ENCODE results near the gene DMD. TPM values are rescaled to one million over a fixed set of nuclear protein-coding genes. Genes with fewer than 3 reads are reported as not detected.
"Not testable (repeated sequence)": the region's sequence is repeated elsewhere in the genome, so short reads cannot be mapped to it uniquely, and the experiment has no call there.

The DMD gene
- total RNA-seq, 2 experiments from 2014 or later: 0.14 to 0.37 TPM

- H3K4me3 Mint-ChIP-seq: no peak overlapping the region
- intact Hi-C loops (cut with micrococcal nuclease): no loop called here
- no peaks in the 10 kb centered on the region for H3K9me3 Mint-ChIP-seq
- no peaks in the 10 kb centered on the region for H3K36me3 Mint-ChIP-seq (ENCODE audit: low read depth)
- H3K4me1 Mint-ChIP-seq (ENCODE audit: low read depth): no peaks in the 10 kb centered on the region
- no peak for DNase-seq
- CTCF ChIA-PET: no interaction called here
- H3K27me3 Mint-ChIP-seq (ENCODE audit: low read depth): no peaks in the 10 kb centered on the region
- H3K27ac Mint-ChIP-seq: no peak overlapping the region
These were observed 133.1 kb downstream of the DMD start for GRCh38 chrX:33078273-33078672.

GRCh38 chrX:33073660-33074059 is 137.7 kb downstream of the DMD start:
- intact Hi-C loops (cut with micrococcal nuclease); DNase-seq; H3K4me1 Mint-ChIP-seq (ENCODE audit: low read depth); H3K9me3 Mint-ChIP-seq; CTCF ChIA-PET; H3K4me3 Mint-ChIP-seq; H3K36me3 Mint-ChIP-seq (ENCODE audit: low read depth); H3K27me3 Mint-ChIP-seq (ENCODE audit: low read depth); H3K27ac Mint-ChIP-seq: not testable (repeated sequence)

- Mint-ChIP-seq H3K27ac (no peak overlapping the region), H3K36me3 (ENCODE audit: low read depth) (no peaks in the 10 kb centered on the region), H3K27me3 (ENCODE audit: low read depth) (no peaks in the 10 kb centered on the region), H3K9me3 (no peaks in the 10 kb centered on the region), H3K4me3 (no peak overlapping the region), H3K4me1 (ENCODE audit: low read depth) (no peaks in the 10 kb centered on the region)
- CTCF ChIA-PET: no interaction called here
- intact Hi-C loops (cut with micrococcal nuclease): no loop called here
- DNase-seq: no peak
These were observed 145.9 kb downstream of the DMD start for GRCh38 chrX:33065415-33065814.

- no peaks in the 10 kb centered on the region for H3K9me3 Mint-ChIP-seq
- no peaks in the 10 kb centered on the region for H3K4me1 Mint-ChIP-seq (ENCODE audit: low read depth)
- no peak overlapping the region for H3K27ac Mint-ChIP-seq
- intact Hi-C loops (cut with micrococcal nuclease): no loop called here
- H3K4me3 Mint-ChIP-seq: no peak overlapping the region
- H3K36me3 Mint-ChIP-seq (ENCODE audit: low read depth): no peaks in the 10 kb centered on the region
- CTCF ChIA-PET: no interaction called here
- no peaks in the 10 kb centered on the region for H3K27me3 Mint-ChIP-seq (ENCODE audit: low read depth)
- DNase-seq: no peak
These were observed 149.3 kb downstream of the DMD start for GRCh38 chrX:33062041-33062440.

GRCh38 chrX:33053001-33053400 is 158.3 kb downstream of the DMD start:
- H3K27ac Mint-ChIP-seq: no peak overlapping the region
- CTCF ChIA-PET: no interaction called here
- H3K4me3 Mint-ChIP-seq: no peak overlapping the region
- H3K9me3 Mint-ChIP-seq: no peaks in the 10 kb centered on the region
- H3K4me1 Mint-ChIP-seq (ENCODE audit: low read depth): no peaks in the 10 kb centered on the region
- DNase-seq: no peak
- intact Hi-C loops (cut with micrococcal nuclease): no loop called here
- no peaks in the 10 kb centered on the region for H3K27me3 Mint-ChIP-seq (ENCODE audit: low read depth)
- no peaks in the 10 kb centered on the region for H3K36me3 Mint-ChIP-seq (ENCODE audit: low read depth)

GRCh38 chrX:33045882-33046281 is 165.5 kb downstream of the DMD start:
- Mint-ChIP-seq H3K9me3 (no peaks in the 10 kb centered on the region), H3K36me3 (ENCODE audit: low read depth) (no peaks in the 10 kb centered on the region), H3K4me3 (no peak overlapping the region), H3K4me1 (ENCODE audit: low read depth) (no peaks in the 10 kb centered on the region), H3K27me3 (ENCODE audit: low read depth) (no peaks in the 10 kb centered on the region), H3K27ac (no peak overlapping the region)
- no peak for DNase-seq
- CTCF ChIA-PET: no interaction called here
- intact Hi-C loops (cut with micrococcal nuclease): no loop called here

GRCh38 chrX:33045245-33045644 is 166.1 kb downstream of the DMD start:
- no peaks in the 10 kb centered on the region for H3K9me3 Mint-ChIP-seq
- no peaks in the 10 kb centered on the region for H3K4me1 Mint-ChIP-seq (ENCODE audit: low read depth)
- no peak overlapping the region for H3K27ac Mint-ChIP-seq
- intact Hi-C loops (cut with micrococcal nuclease): no loop called here
- H3K4me3 Mint-ChIP-seq: no peak overlapping the region
- DNase-seq: no peak
- CTCF ChIA-PET: no interaction called here
- H3K27me3 Mint-ChIP-seq (ENCODE audit: low read depth): no peaks in the 10 kb centered on the region
- no peaks in the 10 kb centered on the region for H3K36me3 Mint-ChIP-seq (ENCODE audit: low read depth)

- Mint-ChIP-seq H3K27me3 (ENCODE audit: low read depth) (no peaks in the 10 kb centered on the region), H3K9me3 (no peaks in the 10 kb centered on the region), H3K4me1 (ENCODE audit: low read depth) (no peaks in the 10 kb centered on the region), H3K4me3 (no peak overlapping the region), H3K36me3 (ENCODE audit: low read depth) (no peaks in the 10 kb centered on the region), H3K27ac (no peak overlapping the region)
- CTCF ChIA-PET: no interaction called here
- DNase-seq: no peak
- intact Hi-C loops (cut with micrococcal nuclease): no loop called here
These were observed 170.2 kb downstream of the DMD start for GRCh38 chrX:33041141-33041540.

GRCh38 chrX:33032700-33033099 is 178.6 kb downstream of the DMD start:
- Mint-ChIP-seq H3K27me3 (ENCODE audit: low read depth) (no peaks in the 10 kb centered on the region), H3K9me3 (no peaks in the 10 kb centered on the region), H3K4me1 (ENCODE audit: low read depth) (no peaks in the 10 kb centered on the region), H3K27ac (no peak overlapping the region), H3K36me3 (ENCODE audit: low read depth) (no peaks in the 10 kb centered on the region), H3K4me3 (no peak overlapping the region)
- CTCF ChIA-PET: no interaction called here
- intact Hi-C loops (cut with micrococcal nuclease): no loop called here
- no peak for DNase-seq

- Mint-ChIP-seq H3K36me3 (ENCODE audit: low read depth) (no peaks in the 10 kb centered on the region), H3K4me3 (no peak overlapping the region), H3K9me3 (peaks cover 2% of the 10 kb centered on the region), H3K27ac (no peak overlapping the region), H3K27me3 (ENCODE audit: low read depth) (no peaks in the 10 kb centered on the region), H3K4me1 (ENCODE audit: low read depth) (no peaks in the 10 kb centered on the region)
- CTCF ChIA-PET: no interaction called here
- no peak for DNase-seq
- intact Hi-C loops (cut with micrococcal nuclease): no loop called here
These were observed 196.4 kb downstream of the DMD start for GRCh38 chrX:33014949-33015348.

GRCh38 chrX:33014086-33014485 is 197.3 kb downstream of the DMD start:
- Mint-ChIP-seq H3K9me3 (peaks cover 2% of the 10 kb centered on the region), H3K27me3 (ENCODE audit: low read depth) (no peaks in the 10 kb centered on the region), H3K4me3 (no peak overlapping the region), H3K4me1 (ENCODE audit: low read depth) (no peaks in the 10 kb centered on the region), H3K27ac (no peak overlapping the region), H3K36me3 (ENCODE audit: low read depth) (no peaks in the 10 kb centered on the region)
- no peak for DNase-seq
- intact Hi-C loops (cut with micrococcal nuclease): no loop called here
- CTCF ChIA-PET: no interaction called here

GRCh38 chrX:33001107-33001506 is 210.2 kb downstream of the DMD start:
- intact Hi-C loops (cut with micrococcal nuclease): no loop called here
- Mint-ChIP-seq H3K27me3 (ENCODE audit: low read depth) (no peaks in the 10 kb centered on the region), H3K4me1 (ENCODE audit: low read depth) (no peaks in the 10 kb centered on the region), H3K36me3 (ENCODE audit: low read depth) (no peaks in the 10 kb centered on the region), H3K9me3 (no peaks in the 10 kb centered on the region), H3K27ac (no peak overlapping the region), H3K4me3 (no peak overlapping the region)
- CTCF ChIA-PET: no interaction called here
- no peak for DNase-seq

- intact Hi-C loops (cut with micrococcal nuclease): no loop called here
- Mint-ChIP-seq H3K4me3 (no peak overlapping the region), H3K27me3 (ENCODE audit: low read depth) (no peaks in the 10 kb centered on the region), H3K27ac (no peak overlapping the region), H3K36me3 (ENCODE audit: low read depth) (no peaks in the 10 kb centered on the region), H3K4me1 (ENCODE audit: low read depth) (no peaks in the 10 kb centered on the region), H3K9me3 (no peaks in the 10 kb centered on the region)
- no peak for DNase-seq
- CTCF ChIA-PET: no interaction called here
These were observed 212.6 kb downstream of the DMD start for GRCh38 chrX:32998776-32999175.

- Mint-ChIP-seq H3K9me3 (no peaks in the 10 kb centered on the region), H3K4me3 (no peak overlapping the region), H3K27me3 (ENCODE audit: low read depth) (no peaks in the 10 kb centered on the region), H3K27ac (no peak overlapping the region), H3K4me1 (ENCODE audit: low read depth) (no peaks in the 10 kb centered on the region), H3K36me3 (ENCODE audit: low read depth) (no peaks in the 10 kb centered on the region)
- CTCF ChIA-PET: no interaction called here
- no peak for DNase-seq
- intact Hi-C loops (cut with micrococcal nuclease): no loop called here
These were observed 215.9 kb downstream of the DMD start for GRCh38 chrX:32995427-32995826.
